HepG2 (cell line): ENCODE measurements around the gene AP1M2. TPM values are rescaled to one million over a fixed set of nuclear protein-coding genes. Genes with fewer than 3 reads are reported as not detected.

ENCODE experiments used
- ATAC-seq: fragments of 200-7000 bp; cut with Tn5 transposase; 3 replicates; pipeline ENCODE4 v1.9.1; 2020; ENCODE audit warnings: mild to moderate bottlenecking, moderate library complexity
- BruUV-seq: library from RNA; stranded (reverse); fragments of 400-500 nt; replicated peaks from 2 replicates; lab custom pipeline; 2021; lab: Mats Ljungman, UMichigan
- CTCF ChIA-PET: fragments of 300-600 bp; formaldehyde crosslinking; extraction: SDS; loops from one replicate; lab custom pipeline; 2021; ENCODE audit warnings: low total read pairs, inconsistent platforms, low intra/inter-chr PET ratio; lab: Yijun Ruan, JAX
- POLR2A ChIA-PET: fragments of 350-600 bp; sonication (Branson Sonifier 250); formaldehyde crosslinking; loops from one replicate; lab custom pipeline; 2020; ENCODE audit warnings: antibody characterized with exemption, inconsistent platforms; lab: Yijun Ruan, JAX
- DNase-seq: peaks from one replicate; pipeline ENCODE4 v3.0.0-alpha.2; 2015; ENCODE audit warnings: low spot score
- FAIRE-seq: peaks from 3 replicates; lab custom pipeline; 2011; peaks lifted over from hg19 to GRCh38; lab: Jason Lieb, UNC
- H2AFZ ChIP-seq: one replicate; pipeline ENCODE4 v1.6.1; 2011; ENCODE audit warnings: low read length, inconsistent platforms
- H3K27ac ChIP-seq: fragments of 300-600 bp; 3 replicates; pipeline ENCODE4 v1.8.0; 2011; ENCODE audit warnings: mixed run types, mild to moderate bottlenecking, mixed read lengths, low read length, inconsistent platforms; ENCODE audit not compliant: insufficient read depth; ENCODE audit errors: extremely low read length
- H3K27me3 ChIP-seq, 2 experiments: fragments of 200-600 bp in 1 of 2; 2 replicates in 1 of 2; 3 replicates in 1 of 2; pipeline versions ENCODE4 v1.6.0 to v1.8.0; 2011; ENCODE audit warnings: low read length in 2 of 2, mild to moderate bottlenecking in 2 of 2, moderate library complexity in 2 of 2, inconsistent platforms in 1 of 2; ENCODE audit not compliant: insufficient read depth in 2 of 2, control insufficient read depth in 1 of 2
- H3K36me3 ChIP-seq, 2 experiments: fragments of 200-600 bp in 1 of 2; replicated peaks in 1 of 2; 2 replicates in 1 of 2; 3 replicates in 1 of 2; pipeline versions ENCODE4 v1.5.1 to v1.8.0; 2011; ENCODE audit warnings: low read length in 2 of 2, inconsistent platforms in 1 of 2; ENCODE audit not compliant: insufficient read depth in 2 of 2, control insufficient read depth in 1 of 2
- H3K4me1 ChIP-seq: 2 replicates; pipeline ENCODE4 v1.5.1; 2012; ENCODE audit warnings: low read length, inconsistent platforms; ENCODE audit not compliant: insufficient read depth
- H3K4me2 ChIP-seq: 2 replicates; pipeline ENCODE4 v1.6.0; 2011; ENCODE audit warnings: low read depth, low read length, inconsistent platforms
- H3K4me3 ChIP-seq, 3 experiments: fragments of 200-600 bp in 1 of 3; sonication (generic), shearing (Covaris generic) in 1 of 3; replicated peaks in 1 of 3; 2 replicates each; pipeline ENCODE4 v1.5.1; 2011 to 2016; ENCODE audit warnings: low read length in 3 of 3, inconsistent platforms in 2 of 3, low read depth in 2 of 3, mild to moderate bottlenecking in 2 of 3, control low read depth in 1 of 3, mixed read lengths in 1 of 3; ENCODE audit not compliant: insufficient read depth in 1 of 3
- H3K79me2 ChIP-seq: one replicate; pipeline ENCODE4 v1.6.1; 2011; ENCODE audit warnings: low read length, inconsistent platforms; ENCODE audit not compliant: insufficient read depth
- H3K9ac ChIP-seq: 2 replicates; pipeline ENCODE4 v1.6.0; 2011; ENCODE audit warnings: mild to moderate bottlenecking, low read depth, low read length, inconsistent platforms; ENCODE audit not compliant: insufficient read depth
- H3K9me3 ChIP-seq: 2 replicates; pipeline ENCODE4 v1.5.1; 2012; ENCODE audit warnings: mild to moderate bottlenecking, low read length
- H4K20me1 ChIP-seq: 2 replicates; pipeline ENCODE4 v1.6.0; 2011; ENCODE audit warnings: inconsistent platforms, mild to moderate bottlenecking, low read length, moderate library complexity; ENCODE audit not compliant: insufficient read depth
- HMGXB3 ChIP-seq: sonication (generic); formaldehyde crosslinking; IDR thresholded peaks from 2 replicates; pipeline ENCODE4 v1.4.0; 2020; ENCODE audit warnings: missing genetic modification reagents, borderline replicate concordance
- ZFP36 ChIP-seq: fragments of 150-350 bp; IDR thresholded peaks from 2 replicates; pipeline ENCODE4 v1.6.1; 2018; ENCODE audit warnings: borderline replicate concordance, low read length, low read depth; ENCODE audit not compliant: partially characterized antibody
- ZNF362 ChIP-seq: sonication (generic); formaldehyde crosslinking; IDR thresholded peaks from 2 replicates; pipeline ENCODE4 v1.4.0; 2020; ENCODE audit warnings: missing genetic modification reagents, mild to moderate bottlenecking, borderline replicate concordance
- ZZZ3 ChIP-seq: sonication (generic); formaldehyde crosslinking; IDR thresholded peaks from 2 replicates; pipeline ENCODE4 v1.4.0; 2020; ENCODE audit warnings: missing genetic modification reagents, mild to moderate bottlenecking, borderline replicate concordance
- WGBS: methylation state at CpG from one replicate; pipeline ENCODE4 v1.1.6; 2017; ENCODE audit warnings: low lambda C conversion rate; 5-methylcytosine and 5-hydroxymethylcytosine counted together
- in situ Hi-C: cut with HindIII; loops from 2 replicates; pipeline ENCODE4 v1.10.0; 2017; ENCODE audit warnings: low pct_unique_long_range_greater_than_20kb; ENCODE audit not compliant: extremely low pct_ligation_motif_present
- intact Hi-C: fragments of 100-400 bp; cut with micrococcal nuclease; formaldehyde crosslinking; loops from one replicate; pipeline ENCODE4 v1.10.0; 2022; ENCODE audit not compliant: unreplicated experiment
- polyA plus RNA-seq, 8 experiments: library from polyadenylated mRNA; depleted of rRNA in 3 of 8; stranded (reverse) in 7 of 8; unstranded in 1 of 8; fragments of >200 nt; fragmentation: Illumina TruSeq in 4 of 8; extraction: Trizol in 4 of 8; gene quantifications; 2 replicates each; pipeline versions ENCODE4 v1.2.1 to v1.2.3, GENCODE V29; 2011 to 2016; ENCODE audit warnings: low read depth in 4 of 8, missing spikeins in 1 of 8, mixed read lengths in 1 of 8; ENCODE audit not compliant: insufficient read depth in 1 of 8
- total RNA-seq, 5 experiments: library from RNA; depleted of rRNA; stranded (reverse); fragments of >200 nt; fragmentation: Illumina TruSeq; extraction: Trizol; gene quantifications; 2 replicates each; pipeline ENCODE4 v1.2.3, GENCODE V29; 2016; ENCODE audit warnings: low read depth in 1 of 5
- TF ChIP-seq, protein P1 (sequence below): sonication (generic); formaldehyde crosslinking; IDR thresholded peaks from 2 replicates; pipeline ENCODE4 v1.4.0; 2020; ENCODE audit warnings: mild to moderate bottlenecking, missing genetic modification reagents

Gene AP1M2
- total and polyA plus RNA-seq, 2 of the 13 experiments (the other 11 are each of a cell fraction or from before 2014, with no cell fraction given): 6.3 to 76.8 TPM

- H3K27ac ChIP-seq: no peak overlapping the region
- intact Hi-C loops: no loop called here
- FAIRE-seq: no peak
- H3K9me3 ChIP-seq: no peaks in the 10 kb centered on the region
- WGBS: 12% methylated on average over 11 of the region's 11 CpGs
- no peaks in the 10 kb centered on the region for H4K20me1 ChIP-seq
- DNase-seq: no peak
- H3K4me3 ChIP-seq: no peak overlapping the region
- H3K9ac ChIP-seq: no peak overlapping the region
- no peak overlapping the region for H3K4me2 ChIP-seq
- H3K79me2 ChIP-seq: no peaks in the 10 kb centered on the region
- ATAC-seq: no peak
- peaks cover 1 to 17% of the 10 kb centered on the region in 2 experiments; a peak in 3 of 5 replicates for H3K27me3 ChIP-seq
- no peaks in the 10 kb centered on the region for H3K36me3 ChIP-seq
- CTCF ChIA-PET: no interaction called here
- POLR2A ChIA-PET: no interaction called here
- TF ChIP-seq HMGXB3 (CRISPR knock-in tag) (no peak), ZZZ3 (CRISPR knock-in tag) (no peak), ZFP36 (no peak), ZNF362 (CRISPR knock-in tag) (no peak)
- TF ChIP-seq, protein P1, sequence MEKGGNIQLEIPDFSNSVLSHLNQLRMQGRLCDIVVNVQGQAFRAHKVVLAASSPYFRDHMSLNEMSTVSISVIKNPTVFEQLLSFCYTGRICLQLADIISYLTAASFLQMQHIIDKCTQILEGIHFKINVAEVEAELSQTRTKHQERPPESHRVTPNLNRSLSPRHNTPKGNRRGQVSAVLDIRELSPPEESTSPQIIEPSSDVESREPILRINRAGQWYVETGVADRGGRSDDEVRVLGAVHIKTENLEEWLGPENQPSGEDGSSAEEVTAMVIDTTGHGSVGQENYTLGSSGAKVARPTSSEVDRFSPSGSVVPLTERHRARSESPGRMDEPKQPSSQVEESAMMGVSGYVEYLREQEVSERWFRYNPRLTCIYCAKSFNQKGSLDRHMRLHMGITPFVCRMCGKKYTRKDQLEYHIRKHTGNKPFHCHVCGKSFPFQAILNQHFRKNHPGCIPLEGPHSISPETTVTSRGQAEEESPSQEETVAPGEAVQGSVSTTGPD: no peak
- H3K4me1 ChIP-seq: peaks cover 10% of the 10 kb centered on the region; the same call in 1 of the 2 replicates
- in situ Hi-C loops: no loop called here
- H2AFZ ChIP-seq: no peak overlapping the region
- BruUV-seq: no TSS peak
Observed at GRCh38 chr19:10537668-10538067, 49.4 kb downstream of the AP1M2 start.
